H9 (cell line): ENCODE results near the gene COL27A1. TPM values are rescaled to one million over a fixed set of nuclear protein-coding genes. Genes with fewer than 3 reads are reported as not detected.

Experiments used
- DNase-seq: peaks from one replicate; pipeline ENCODE4 v3.0.0-alpha.2; 2017
- H2AFZ ChIP-seq: one replicate; pipeline ENCODE4 v1.6.1; 2013; ENCODE audit warnings: mild to moderate bottlenecking, low read length, control low read depth, moderate library complexity
- H2AK5ac ChIP-seq: 2 replicates; pipeline ENCODE4 v1.6.1; 2013; ENCODE audit warnings: low read length, control low read depth, mixed read lengths; ENCODE audit not compliant: insufficient read length
- H2BK120ac ChIP-seq: one replicate; pipeline ENCODE4 v1.6.1; 2013; ENCODE audit warnings: low read depth, mild to moderate bottlenecking, low read length, control low read depth, inconsistent platforms; ENCODE audit not compliant: poor library complexity, severe bottlenecking
- H2BK12ac ChIP-seq: 2 replicates; pipeline ENCODE4 v1.6.1; 2013; ENCODE audit warnings: low read length, control low read depth, mixed read lengths, low read depth; ENCODE audit not compliant: insufficient read length
- H2BK15ac ChIP-seq: 2 replicates; pipeline ENCODE4 v1.6.1; 2013; ENCODE audit warnings: low read depth, low read length, control low read depth
- H2BK20ac ChIP-seq: one replicate; pipeline ENCODE4 v1.6.1; 2013; ENCODE audit warnings: low read depth, mild to moderate bottlenecking, low read length, control low read depth, inconsistent platforms; ENCODE audit not compliant: poor library complexity, severe bottlenecking
- H2BK5ac ChIP-seq: 2 replicates; pipeline ENCODE4 v1.6.1; 2013; ENCODE audit warnings: low read length, control low read depth, mixed read lengths; ENCODE audit not compliant: insufficient read length
- H3K14ac ChIP-seq: 2 replicates; pipeline ENCODE4 v1.6.1; 2013; ENCODE audit warnings: low read length, control low read depth; ENCODE audit not compliant: insufficient read depth
- H3K18ac ChIP-seq: 2 replicates; pipeline ENCODE4 v1.6.1; 2013; ENCODE audit warnings: low read depth, mild to moderate bottlenecking, mixed read lengths, low read length, control low read depth; ENCODE audit not compliant: insufficient read length
- H3K23ac ChIP-seq: 2 replicates; pipeline ENCODE4 v1.6.1; 2013; ENCODE audit warnings: low read length, control low read depth, mixed read lengths, low read depth; ENCODE audit not compliant: insufficient read length
- H3K23me2 ChIP-seq: 2 replicates; pipeline ENCODE4 v1.6.1; 2013; ENCODE audit warnings: low read depth, mild to moderate bottlenecking, mixed read lengths, low read length, control low read depth; ENCODE audit not compliant: insufficient read length, poor library complexity, severe bottlenecking
- H3K27ac ChIP-seq: 2 replicates; pipeline ENCODE4 v1.5.1; 2013; ENCODE audit warnings: low read length, control low read depth, mixed read lengths, low read depth; ENCODE audit not compliant: insufficient read length
- H3K27me3 ChIP-seq: 2 replicates; pipeline ENCODE4 v1.6.1; 2013; ENCODE audit warnings: low read length, control low read depth, inconsistent platforms; ENCODE audit not compliant: insufficient read depth
- H3K4ac ChIP-seq: 2 replicates; pipeline ENCODE4 v1.6.1; 2013; ENCODE audit warnings: low read depth, mild to moderate bottlenecking, control low read depth, inconsistent platforms, low read length, moderate library complexity
- H3K4me1 ChIP-seq: 2 replicates; pipeline ENCODE4 v1.6.1; 2013; ENCODE audit warnings: low read length, control low read depth, inconsistent platforms; ENCODE audit not compliant: insufficient read depth
- H3K4me2 ChIP-seq: 2 replicates; pipeline ENCODE4 v1.6.1; 2013; ENCODE audit warnings: low read length, control low read depth, mixed read lengths; ENCODE audit not compliant: insufficient read length, insufficient read depth
- H3K56ac ChIP-seq: 2 replicates; pipeline ENCODE4 v1.6.1; 2013; ENCODE audit warnings: low read depth, mild to moderate bottlenecking, mixed read lengths, low read length, control low read depth; ENCODE audit not compliant: insufficient read length
- H3K79me1 ChIP-seq: 2 replicates; pipeline ENCODE4 v1.6.1; 2013; ENCODE audit warnings: low read depth, mild to moderate bottlenecking, moderate library complexity, low read length, control low read depth, inconsistent platforms; ENCODE audit not compliant: insufficient read depth, poor library complexity, severe bottlenecking
- H3K79me2 ChIP-seq: 2 replicates; pipeline ENCODE4 v1.6.1; 2013; ENCODE audit warnings: low read length, control low read depth, inconsistent platforms; ENCODE audit not compliant: insufficient read depth
- H3K9ac ChIP-seq: 2 replicates; pipeline ENCODE4 v1.6.1; 2013; ENCODE audit warnings: low read length, control low read depth, mixed read lengths; ENCODE audit not compliant: insufficient read length; ENCODE audit errors: extremely low read depth
- H3K9me3 ChIP-seq: one replicate; pipeline ENCODE4 v1.6.1; 2013; ENCODE audit warnings: low read depth, low read length, inconsistent platforms; ENCODE audit not compliant: control insufficient read depth
- H3T11ph ChIP-seq: one replicate; pipeline ENCODE4 v1.6.1; 2013; ENCODE audit warnings: mild to moderate bottlenecking, low read length, control low read depth, inconsistent platforms
- H4K20me1 ChIP-seq: one replicate; pipeline ENCODE4 v1.6.1; 2013; ENCODE audit not compliant: control insufficient read depth, insufficient read length, insufficient read depth
- H4K5ac ChIP-seq: 2 replicates; pipeline ENCODE4 v1.6.1; 2013; ENCODE audit warnings: low read depth, mild to moderate bottlenecking, mixed read lengths, low read length, control low read depth; ENCODE audit not compliant: insufficient read length
- H4K8ac ChIP-seq: replicated peaks from 2 replicates; pipeline ENCODE4 v1.6.1; 2013; ENCODE audit warnings: low read length, control low read depth, mixed read lengths, low read depth; ENCODE audit not compliant: insufficient read length
- H4K91ac ChIP-seq: 2 replicates; pipeline ENCODE4 v1.6.1; 2013; ENCODE audit warnings: low read depth, mild to moderate bottlenecking, moderate library complexity, mixed read lengths, low read length, control low read depth; ENCODE audit not compliant: insufficient read length
- H3K27ac Mint-ChIP-seq, 3 experiments: 2 replicates in 2 of 3; 3 replicates in 1 of 3; pipeline ENCODE4 v1.8.0; 2020 to 2021; ENCODE audit warnings: mixed read lengths in 3 of 3, mild to moderate bottlenecking in 1 of 3, moderate library complexity in 1 of 3
- H3K27me3 Mint-ChIP-seq: 2 replicates; pipeline ENCODE4 v1.8.0; 2021; ENCODE audit warnings: low read depth, mild to moderate bottlenecking, moderate library complexity, mixed read lengths
- H3K36me3 Mint-ChIP-seq, 3 experiments: 2 replicates in 2 of 3; 3 replicates in 1 of 3; pipeline ENCODE4 v1.8.0; 2020 to 2021; ENCODE audit warnings: low read depth in 3 of 3, mixed read lengths in 3 of 3; ENCODE audit not compliant: insufficient read depth in 1 of 3
- H3K4me1 Mint-ChIP-seq, 2 experiments: 2 replicates each; pipeline ENCODE4 v1.8.0; 2020; ENCODE audit warnings: mixed read lengths in 2 of 2
- H3K4me3 Mint-ChIP-seq, 2 experiments: 2 replicates in 1 of 2; 3 replicates in 1 of 2; pipeline ENCODE4 v1.8.0; 2020 to 2021; ENCODE audit warnings: mild to moderate bottlenecking in 2 of 2, mixed read lengths in 2 of 2, moderate library complexity in 1 of 2
- H3K9me3 Mint-ChIP-seq, 2 experiments: 2 replicates in 1 of 2; 3 replicates in 1 of 2; pipeline ENCODE4 v1.8.0; 2020; ENCODE audit warnings: mild to moderate bottlenecking in 2 of 2, mixed read lengths in 2 of 2, moderate library complexity in 1 of 2
- CTCF ChIP-seq: fragments of 200-600 bp; sonication (generic); conservative IDR thresholded peaks from 3 replicates; pipeline ENCODE4 v1.8.0; 2021; ENCODE audit warnings: antibody characterized with exemption, mild to moderate bottlenecking
- WGBS: extraction: QIAGEN DNeasy Blood & Tissue Kit; methylation state at CpG from one replicate; pipeline ENCODE4 v1.1.7; 2013; ENCODE audit warnings: missing lambda C conversion rate, low lambda C conversion rate, mixed read lengths; ENCODE audit not compliant: insufficient read length; ENCODE audit errors: extremely low coverage; 5-methylcytosine and 5-hydroxymethylcytosine counted together
- total RNA-seq: library from RNA; stranded (reverse); gene quantifications from 2 replicates; pipeline ENCODE4 v1.2.1, GENCODE V29; 2021

Gene COL27A1
- total RNA-seq, 1 experiment from 2014 or later: 17.9 TPM

- no peak overlapping the region for H3K56ac ChIP-seq
- H3K4me2 ChIP-seq: no peak overlapping the region
- H2AFZ ChIP-seq: no peak overlapping the region
- H3K27ac ChIP-seq: no peak overlapping the region
- H3K4me3 Mint-ChIP-seq: no peak overlapping the region
- no peak overlapping the region for H3K4ac ChIP-seq
- H3K9me3 ChIP-seq: no peaks in the 10 kb centered on the region
- peaks cover 6% of the 10 kb centered on the region for H3K27me3 Mint-ChIP-seq
- H3K9ac ChIP-seq: no peak overlapping the region
- no peak overlapping the region for H2AK5ac ChIP-seq
- H3K79me1 ChIP-seq: no peaks in the 10 kb centered on the region
- no peaks in the 10 kb centered on the region for H3K23me2 ChIP-seq
- no peak overlapping the region for H4K8ac ChIP-seq
- no peak overlapping the region for H2BK120ac ChIP-seq
- no peak overlapping the region for H2BK12ac ChIP-seq
- peaks cover 0 to 5% of the 10 kb centered on the region in 2 experiments; a peak in 3 of 4 replicates for H3K4me1 Mint-ChIP-seq
- H4K5ac ChIP-seq: no peak overlapping the region
- H4K91ac ChIP-seq: no peak overlapping the region
- no peaks in the 10 kb centered on the region for H4K20me1 ChIP-seq
- DNase-seq: no peak
- no peak overlapping the region for H3K23ac ChIP-seq
- H3K27me3 ChIP-seq: no peaks in the 10 kb centered on the region
- no peak for TF ChIP-seq CTCF
- no peak overlapping the region for H2BK20ac ChIP-seq
- no peak overlapping the region for H3T11ph ChIP-seq
- no CpG with 5 or more reads among the region's 8 CpGs for WGBS
- no peaks in the 10 kb centered on the region for H3K9me3 Mint-ChIP-seq
- no peaks in the 10 kb centered on the region for H3K4me1 ChIP-seq
- H3K18ac ChIP-seq: no peak overlapping the region
- peaks cover 0 to 4% (median 0%) of the 10 kb centered on the region in 3 experiments; a peak in 2 of 7 replicates for H3K36me3 Mint-ChIP-seq
- H3K79me2 ChIP-seq: no peaks in the 10 kb centered on the region
- H2BK5ac ChIP-seq: no peak overlapping the region
- H2BK15ac ChIP-seq: no peak overlapping the region
- no peak overlapping the region for H3K14ac ChIP-seq
- no peak overlapping the region for H3K27ac Mint-ChIP-seq
Observed at GRCh38 chr9:114315723-114316363, 160.5 kb downstream of the COL27A1 start.
